Skeletal muscle satellite cell (primary cell): Measurements from ENCODE around the gene CCL24.
"Not testable (repeated sequence)": the region's sequence is repeated elsewhere in the genome, so short reads cannot be mapped to it uniquely, and the experiment has no call there.

Experiments used
- H3K27me3 ChIP-seq: 2 replicates; pipeline ENCODE4 v1.7.0; 2013; ENCODE audit warnings: low read length; ENCODE audit not compliant: control insufficient read depth, insufficient read depth
- H3K36me3 ChIP-seq: 2 replicates; pipeline ENCODE4 v1.7.0; 2013; ENCODE audit warnings: mild to moderate bottlenecking, control low read depth, low read length; ENCODE audit not compliant: insufficient read depth
- H3K4me1 ChIP-seq: 2 replicates; pipeline ENCODE4 v1.7.0; 2013; ENCODE audit warnings: low read length; ENCODE audit not compliant: control insufficient read depth, insufficient read depth
- H3K4me2 ChIP-seq: 2 replicates; pipeline ENCODE4 v1.7.0; 2013; ENCODE audit warnings: mild to moderate bottlenecking, low read length
- H3K4me3 ChIP-seq: 2 replicates; pipeline ENCODE4 v1.7.0; 2013; ENCODE audit warnings: low read length
- H3K9ac ChIP-seq: 2 replicates; pipeline ENCODE4 v1.7.0; 2013; ENCODE audit warnings: mild to moderate bottlenecking, low read depth, low read length, moderate library complexity
- H3K9me3 ChIP-seq: replicated peaks from 2 replicates; pipeline ENCODE4 v1.7.0; 2013; ENCODE audit warnings: mild to moderate bottlenecking, control low read depth, low read length

Gene CCL24

GRCh38 chr7:75842836-75843446 is 29.3 kb upstream of the CCL24 start:
- no peaks in the 10 kb centered on the region for H3K9me3 ChIP-seq
- no peaks in the 10 kb centered on the region for H3K36me3 ChIP-seq
- H3K4me2 ChIP-seq = peak overlapping the region; percentile 76
- H3K4me3 ChIP-seq = peak overlapping the region; percentile 34
- H3K4me1 ChIP-seq = peaks cover 14% of the 10 kb centered on the region
- H3K9ac ChIP-seq = peak overlapping the region; percentile 34
- no peaks in the 10 kb centered on the region for H3K27me3 ChIP-seq

DNA sequence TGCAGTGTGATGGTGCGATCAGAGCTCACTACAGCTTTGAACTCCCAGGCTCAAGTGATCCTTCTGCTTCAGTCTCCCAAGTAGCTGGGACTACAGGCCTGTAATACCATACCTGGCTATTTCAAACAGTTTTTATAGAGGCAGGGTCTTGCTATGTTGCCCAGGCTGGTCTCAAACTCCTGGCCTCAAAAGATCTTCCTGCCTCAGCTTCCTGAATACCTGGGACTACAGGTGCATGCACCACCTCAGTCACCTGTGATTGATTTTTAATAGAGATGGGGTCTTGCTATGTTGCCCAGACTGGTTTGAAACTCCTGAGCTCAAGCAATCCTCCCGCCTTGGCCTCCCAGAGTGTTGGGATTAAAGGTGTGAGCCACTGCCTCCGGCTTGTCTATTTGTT is 26.4 kb upstream of the CCL24 start:
- Histone ChIP-seq H3K4me3 (no peak overlapping the region), H3K4me1 (peaks cover 14% of the 10 kb centered on the region), H3K9ac (no peak overlapping the region), H3K4me2 (no peak overlapping the region), H3K36me3 (no peaks in the 10 kb centered on the region), H3K9me3 (no peaks in the 10 kb centered on the region), H3K27me3 (no peaks in the 10 kb centered on the region)

DNA sequence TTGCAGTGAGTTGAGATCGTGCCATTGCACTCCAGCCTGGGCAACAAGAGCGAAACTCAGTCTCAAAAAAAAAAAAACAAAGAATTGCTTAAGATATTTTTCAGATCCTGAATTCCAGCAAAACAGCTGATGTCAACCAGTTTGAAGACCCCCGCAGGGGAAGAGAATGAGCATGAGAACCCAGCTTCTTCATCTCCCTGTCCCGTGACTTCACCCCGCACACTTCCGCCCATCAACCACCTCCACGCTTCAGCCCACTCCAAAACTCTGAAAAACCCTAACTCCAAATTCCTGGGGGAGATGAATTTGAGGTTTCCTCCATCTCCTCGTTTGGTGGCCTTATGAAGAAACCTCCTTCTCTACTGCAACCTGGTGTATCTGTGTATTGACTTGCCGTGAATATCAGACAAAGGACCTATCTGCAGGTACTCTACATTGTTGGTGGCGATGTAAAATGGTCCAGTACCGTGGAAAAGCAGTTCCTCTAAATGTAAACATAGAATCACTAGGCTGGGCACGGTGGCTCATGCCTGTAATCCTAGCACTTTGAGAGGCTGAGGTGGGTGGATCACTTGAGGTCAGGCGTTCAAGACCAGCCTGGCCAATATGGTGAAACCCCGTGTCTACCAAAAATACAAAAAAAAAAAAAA is 24.8 kb upstream of the CCL24 start:
- H3K9me3 ChIP-seq, H3K36me3 ChIP-seq, H3K27me3 ChIP-seq, H3K4me3 ChIP-seq, H3K9ac ChIP-seq, H3K4me2 ChIP-seq: not testable (repeated sequence)
- H3K4me1 ChIP-seq = peaks cover 14% of the 10 kb centered on the region

DNA sequence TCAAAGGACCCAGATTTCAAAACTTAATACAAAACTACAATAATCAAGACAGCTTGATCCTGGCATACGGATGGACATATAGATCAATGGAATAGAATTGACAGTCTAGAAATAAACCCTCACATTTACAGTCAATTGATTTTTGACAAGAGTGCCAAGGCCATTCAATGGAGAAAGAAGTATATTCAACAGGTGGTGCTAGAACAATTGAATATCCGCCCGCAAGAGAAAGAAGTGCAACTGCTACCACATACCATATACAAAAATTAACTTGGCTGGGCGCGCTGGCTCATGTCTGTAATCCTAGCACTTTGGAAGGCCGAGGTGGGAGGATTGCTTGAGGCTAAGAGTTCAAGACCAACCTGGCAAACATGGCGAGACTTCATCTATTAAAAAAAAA is 23.2 kb upstream of the CCL24 start:
- Histone ChIP-seq H3K4me2 (no peak overlapping the region), H3K36me3 (no peaks in the 10 kb centered on the region), H3K27me3 (peaks cover 6% of the 10 kb centered on the region), H3K4me3 (no peak overlapping the region), H3K9ac (no peak overlapping the region), H3K4me1 (no peaks in the 10 kb centered on the region), H3K9me3 (no peaks in the 10 kb centered on the region)

DNA sequence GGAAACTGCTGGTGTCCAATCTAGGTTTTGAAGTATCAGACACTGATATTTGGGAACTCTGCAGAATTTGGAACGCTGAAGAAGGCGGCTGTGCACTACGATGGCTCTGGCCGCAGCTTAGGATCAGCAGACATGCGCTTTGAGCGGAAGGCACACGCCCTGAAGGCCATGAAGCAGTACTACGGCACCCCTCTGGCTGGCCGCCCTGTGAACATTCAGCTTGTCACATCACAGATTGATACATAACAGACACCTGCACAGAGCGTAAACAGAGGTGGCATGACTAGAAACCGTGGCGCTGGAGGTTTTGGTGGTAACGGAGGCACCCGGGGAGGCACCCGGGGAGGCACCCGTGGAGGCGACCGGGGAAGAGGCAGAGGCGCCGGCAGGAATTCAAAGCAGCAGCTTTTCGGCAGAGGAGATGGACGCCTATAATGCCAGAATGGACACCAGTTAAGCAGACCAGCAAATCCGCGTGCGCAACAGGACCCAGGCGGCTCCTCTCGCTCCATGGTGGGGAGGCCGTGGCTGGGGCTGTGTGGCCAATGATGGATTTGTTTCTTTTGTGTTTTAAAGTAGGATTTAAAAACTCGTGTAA is 22.2 kb upstream of the CCL24 start:
- H3K4me1 ChIP-seq = no peaks in the 10 kb centered on the region
- H3K4me2 ChIP-seq = no peak overlapping the region
- H3K9ac ChIP-seq = no peak overlapping the region
- H3K4me3 ChIP-seq = no peak overlapping the region
- H3K9me3 ChIP-seq = no peaks in the 10 kb centered on the region
- peaks cover 12% of the 10 kb centered on the region for H3K27me3 ChIP-seq
- no peaks in the 10 kb centered on the region for H3K36me3 ChIP-seq

DNA sequence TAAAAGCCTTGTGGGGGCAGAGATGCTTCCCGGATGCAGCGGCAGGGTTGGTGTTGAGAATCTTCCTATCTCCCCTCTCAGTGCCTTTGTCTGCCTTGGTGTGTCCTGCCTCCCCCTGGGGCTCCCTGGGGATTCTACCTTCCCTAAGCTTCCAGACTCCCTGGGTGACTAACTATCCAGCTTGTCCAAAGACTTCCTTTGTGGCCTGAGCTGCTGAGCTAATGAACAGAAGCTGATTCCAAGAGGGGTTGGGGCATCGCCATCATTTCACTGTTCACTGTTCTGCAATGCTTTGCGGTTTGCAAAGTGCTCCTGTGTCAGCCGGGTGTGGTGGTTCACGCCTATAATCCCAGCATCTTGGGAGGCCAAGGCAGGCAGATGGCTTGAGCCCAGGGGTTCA is 20.1 kb upstream of the CCL24 start:
- H3K4me3 ChIP-seq = not testable (repeated sequence)

GRCh38 chr7:75830978-75831377 is 17.4 kb upstream of the CCL24 start:
- Histone ChIP-seq H3K9ac (no peak overlapping the region), H3K9me3 (no peaks in the 10 kb centered on the region), H3K27me3 (peaks cover 23% of the 10 kb centered on the region), H3K36me3 (no peaks in the 10 kb centered on the region), H3K4me1 (no peaks in the 10 kb centered on the region), H3K4me2 (no peak overlapping the region), H3K4me3 (no peak overlapping the region)

More for the DNA sequence above, 20.1 kb upstream of the CCL24 start:
- not testable (repeated sequence) for H3K9me3 ChIP-seq, H3K9ac ChIP-seq, H3K4me1 ChIP-seq, H3K4me2 ChIP-seq, H3K36me3 ChIP-seq
- peaks cover 14% of the 10 kb centered on the region for H3K27me3 ChIP-seq

DNA sequence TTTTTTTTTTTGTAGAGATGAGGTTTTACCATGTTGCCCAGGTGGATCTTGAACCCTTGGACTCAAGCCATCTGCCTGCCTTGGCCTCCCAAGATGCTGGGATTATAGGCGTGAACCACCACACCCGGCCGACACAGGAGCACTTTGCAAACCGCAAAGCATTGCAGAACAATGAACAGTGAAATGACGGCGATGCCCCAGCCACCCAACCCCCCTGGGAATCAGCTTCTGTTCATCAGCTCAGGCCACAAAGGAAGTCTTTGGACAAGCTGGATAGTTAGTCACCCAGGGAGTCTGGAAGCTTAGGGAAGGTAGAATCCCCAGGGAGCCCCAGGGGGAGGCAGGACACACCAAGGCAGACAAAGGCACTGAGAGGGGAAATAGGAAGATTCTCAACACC is 16.1 kb upstream of the CCL24 start:
- not testable (repeated sequence) for H3K9me3 ChIP-seq

DNA sequence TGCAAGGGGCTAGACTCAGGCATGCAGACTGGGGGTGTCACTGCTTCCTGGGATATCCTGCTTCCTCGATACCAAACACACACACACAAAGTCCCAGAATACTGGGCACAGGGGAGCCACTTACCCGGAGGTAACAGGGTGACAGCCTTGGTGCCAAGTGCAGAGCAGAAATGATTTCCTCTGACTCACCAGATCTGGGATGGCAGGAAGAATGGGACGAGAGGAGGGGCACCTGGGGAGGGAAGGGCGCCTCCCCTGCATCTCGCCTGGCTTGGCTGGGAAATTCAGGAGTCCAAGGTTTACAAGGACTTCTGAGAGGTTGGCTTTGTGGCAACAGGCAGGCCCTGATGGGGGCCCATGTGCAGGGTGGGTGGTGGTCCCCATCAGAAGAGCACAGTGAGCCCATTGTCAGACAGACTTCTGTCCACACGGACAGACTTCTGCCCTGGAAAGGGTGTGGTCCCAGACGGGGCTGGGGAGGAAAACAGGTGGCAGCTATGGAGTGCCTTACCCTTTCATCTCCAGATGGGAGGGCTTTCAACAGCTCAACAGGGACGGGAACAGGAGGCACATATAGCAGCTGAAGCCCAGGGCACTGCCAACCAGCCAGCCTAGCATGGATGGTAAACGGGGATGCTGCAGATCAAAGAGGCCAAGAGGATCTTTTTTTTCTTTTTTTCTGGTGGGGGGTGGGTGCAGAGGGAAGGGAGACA is 9.7 kb upstream of the CCL24 start:
- Histone ChIP-seq H3K36me3 (no peaks in the 10 kb centered on the region), H3K9ac (no peak overlapping the region), H3K27me3 (peaks cover 38% of the 10 kb centered on the region)

More for the DNA sequence above, 16.1 kb upstream of the CCL24 start:
- H3K4me1 ChIP-seq, H3K4me3 ChIP-seq, H3K4me2 ChIP-seq, H3K36me3 ChIP-seq, H3K9ac ChIP-seq: not testable (repeated sequence)
- peaks cover 27% of the 10 kb centered on the region for H3K27me3 ChIP-seq

DNA sequence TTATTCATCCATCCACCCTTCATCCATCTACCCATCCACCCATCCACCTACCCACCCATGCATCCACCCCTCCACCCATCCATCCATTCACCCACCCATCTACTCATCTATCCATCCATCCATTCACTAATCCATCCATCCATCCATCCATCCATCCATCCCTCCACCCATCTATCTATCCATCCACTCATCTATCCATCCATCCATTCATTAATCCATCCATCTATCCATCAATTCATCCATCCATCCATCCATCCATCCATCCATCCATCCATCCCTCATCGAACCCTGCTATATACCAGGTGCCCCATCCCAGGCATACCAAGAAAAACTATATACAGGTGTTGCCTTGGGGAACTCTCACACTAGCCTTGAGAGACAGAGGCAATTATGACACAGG is 7.1 kb upstream of the CCL24 start:
- no peak overlapping the region for H3K4me2 ChIP-seq
- H3K27me3 ChIP-seq = peaks cover 35% of the 10 kb centered on the region
- H3K4me3 ChIP-seq = no peak overlapping the region
- H3K36me3 ChIP-seq = no peaks in the 10 kb centered on the region
- no peaks in the 10 kb centered on the region for H3K9me3 ChIP-seq
- H3K4me1 ChIP-seq = no peaks in the 10 kb centered on the region
- no peak overlapping the region for H3K9ac ChIP-seq

More for the DNA sequence above, 9.7 kb upstream of the CCL24 start:
- Histone ChIP-seq H3K4me2 (no peak overlapping the region), H3K4me3 (no peak overlapping the region), H3K4me1 (no peaks in the 10 kb centered on the region), H3K9me3 (no peaks in the 10 kb centered on the region)

DNA sequence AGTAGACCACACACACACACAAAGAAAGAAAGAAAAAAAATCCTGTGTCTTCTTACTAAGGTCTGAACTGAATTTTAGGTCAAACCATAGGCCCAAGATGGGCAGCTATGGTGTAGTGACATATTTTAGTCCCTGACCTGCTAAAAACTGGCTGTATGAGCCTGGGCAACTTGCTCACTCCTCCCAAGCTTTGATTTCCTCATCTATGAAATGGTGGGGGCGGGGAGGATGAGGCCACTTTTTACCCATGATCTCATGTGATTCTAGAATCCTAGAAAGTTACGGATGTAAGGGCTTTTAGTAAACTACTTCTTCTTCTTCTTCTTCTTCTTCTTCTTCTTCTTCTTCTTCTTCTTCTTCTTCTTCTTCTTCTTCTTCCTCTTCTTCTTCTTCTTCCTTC is 6.1 kb upstream of the CCL24 start:
- Histone ChIP-seq H3K36me3 (no peaks in the 10 kb centered on the region), H3K9me3 (no peaks in the 10 kb centered on the region), H3K27me3 (peaks cover 38% of the 10 kb centered on the region), H3K4me3 (no peak overlapping the region), H3K4me2 (no peak overlapping the region), H3K4me1 (no peaks in the 10 kb centered on the region), H3K9ac (no peak overlapping the region)
